Glutamatergic neuron (in vitro differentiated cells): Measurements from ENCODE around the gene PPP6R2. TPM values are rescaled to one million over a fixed set of nuclear protein-coding genes. Genes with fewer than 3 reads are reported as not detected.

ENCODE experiments used
- DNase-seq: peaks from one replicate; pipeline ENCODE4 v3.0.0; 2022
- H3K27ac Mint-ChIP-seq: one replicate; pipeline ENCODE4 v1.8.0; 2020; ENCODE audit warnings: mild to moderate bottlenecking, mixed read lengths, inconsistent platforms; ENCODE audit not compliant: unreplicated experiment
- H3K27me3 Mint-ChIP-seq: one replicate; pipeline ENCODE4 v1.8.0; 2020; ENCODE audit warnings: mild to moderate bottlenecking, moderate library complexity, mixed read lengths, inconsistent platforms; ENCODE audit not compliant: unreplicated experiment
- H3K36me3 Mint-ChIP-seq: one replicate; pipeline ENCODE4 v1.8.0; 2020; ENCODE audit warnings: mild to moderate bottlenecking, mixed read lengths, inconsistent platforms; ENCODE audit not compliant: unreplicated experiment
- H3K4me1 Mint-ChIP-seq: one replicate; pipeline ENCODE4 v1.8.0; 2020; ENCODE audit warnings: mild to moderate bottlenecking, low read depth, mixed read lengths, inconsistent platforms; ENCODE audit not compliant: unreplicated experiment
- H3K4me3 Mint-ChIP-seq: one replicate; pipeline ENCODE4 v1.8.0; 2020; ENCODE audit warnings: mild to moderate bottlenecking, mixed read lengths, inconsistent platforms; ENCODE audit not compliant: unreplicated experiment
- H3K9me3 Mint-ChIP-seq: one replicate; pipeline ENCODE4 v1.8.0; 2020; ENCODE audit warnings: mild to moderate bottlenecking, moderate library complexity, mixed read lengths, inconsistent platforms; ENCODE audit not compliant: unreplicated experiment
- total RNA-seq: library from RNA; stranded (reverse); fragmentation: NEBNext Ultra II Directional; extraction: Animal tissue kit (Norgen Biotek cat#: 25700); gene quantifications from one replicate; pipeline ENCODE4 v1.2.1, GENCODE V29; 2021; ENCODE audit not compliant: unreplicated experiment
- TF ChIP-seq, protein P1 (sequence below): fragments of 200-600 bp; sonication (generic); IDR thresholded peaks from one replicate; pipeline ENCODE4 v1.5.0; 2021; ENCODE audit not compliant: partially characterized antibody, unreplicated experiment

PPP6R2 gene
- total RNA-seq, 1 donor from 2014 or later: 122 TPM

DNA sequence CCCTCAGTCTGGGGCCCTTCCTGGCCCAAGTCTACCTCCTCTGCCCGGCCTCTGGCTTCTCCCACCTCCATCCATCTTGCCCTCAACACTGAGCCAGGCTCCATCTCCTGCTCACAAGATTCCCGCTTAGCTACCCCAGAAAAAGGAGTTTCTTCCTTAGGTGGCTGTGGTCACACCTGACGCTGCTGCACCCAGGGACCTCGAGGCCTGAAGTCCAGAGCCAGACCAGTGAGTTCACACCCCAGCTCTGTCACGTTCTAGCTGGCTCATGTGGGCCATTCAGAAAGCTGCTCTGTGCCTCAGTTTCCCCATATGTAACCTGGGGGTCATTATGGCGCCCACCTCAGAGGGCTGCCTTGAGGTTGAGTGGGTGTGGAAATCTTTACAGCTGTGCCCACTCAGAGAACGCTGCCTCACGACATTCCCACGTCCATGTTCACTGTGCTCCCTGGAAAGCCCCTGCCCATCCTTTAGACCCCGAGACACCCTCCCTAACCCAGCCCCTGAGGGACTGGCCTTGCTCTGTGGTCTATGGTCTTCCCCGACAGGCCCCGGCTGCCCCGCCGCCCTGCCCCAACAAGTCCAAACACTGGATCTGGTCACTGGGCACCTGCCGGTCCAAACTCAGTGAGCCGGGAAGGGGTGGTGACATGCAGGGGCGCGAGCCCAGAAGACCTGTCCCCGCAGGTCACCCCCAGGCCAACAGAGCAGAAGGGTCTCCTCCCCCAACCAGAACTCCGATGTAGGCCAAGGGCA lies 45.4 kb upstream of the PPP6R2 start:
- no peak overlapping the region for H3K27ac Mint-ChIP-seq
- H3K9me3 Mint-ChIP-seq: peaks cover 2% of the 10 kb centered on the region

DNA sequence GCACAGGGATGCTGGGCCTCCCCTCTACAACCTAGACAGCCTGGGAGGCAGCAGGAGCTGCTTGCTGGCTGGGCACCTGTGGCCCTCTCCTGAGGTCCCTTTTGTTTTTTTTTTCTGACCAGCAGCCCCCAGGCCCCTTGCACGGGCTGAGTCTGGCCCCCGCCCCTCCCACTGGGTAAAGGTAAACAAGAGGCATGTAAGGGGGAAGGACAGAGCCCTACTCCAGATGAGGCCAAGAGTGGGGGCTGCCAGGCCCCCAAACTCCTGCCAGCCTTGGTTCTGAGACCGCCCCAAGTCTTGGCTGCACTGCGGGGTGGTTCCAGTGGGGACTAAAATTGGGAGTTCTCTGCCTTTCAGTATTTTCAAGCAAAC lies 44.9 kb upstream of the PPP6R2 start:
- no peak overlapping the region for H3K4me3 Mint-ChIP-seq
- DNase-seq: no peak
- H3K27ac Mint-ChIP-seq: no peak overlapping the region
- H3K27me3 Mint-ChIP-seq: peaks cover 4% of the 10 kb centered on the region
- no peaks in the 10 kb centered on the region for H3K36me3 Mint-ChIP-seq
- H3K4me1 Mint-ChIP-seq: no peaks in the 10 kb centered on the region
- H3K9me3 Mint-ChIP-seq: peaks cover 4% of the 10 kb centered on the region
- TF ChIP-seq, protein P1, sequence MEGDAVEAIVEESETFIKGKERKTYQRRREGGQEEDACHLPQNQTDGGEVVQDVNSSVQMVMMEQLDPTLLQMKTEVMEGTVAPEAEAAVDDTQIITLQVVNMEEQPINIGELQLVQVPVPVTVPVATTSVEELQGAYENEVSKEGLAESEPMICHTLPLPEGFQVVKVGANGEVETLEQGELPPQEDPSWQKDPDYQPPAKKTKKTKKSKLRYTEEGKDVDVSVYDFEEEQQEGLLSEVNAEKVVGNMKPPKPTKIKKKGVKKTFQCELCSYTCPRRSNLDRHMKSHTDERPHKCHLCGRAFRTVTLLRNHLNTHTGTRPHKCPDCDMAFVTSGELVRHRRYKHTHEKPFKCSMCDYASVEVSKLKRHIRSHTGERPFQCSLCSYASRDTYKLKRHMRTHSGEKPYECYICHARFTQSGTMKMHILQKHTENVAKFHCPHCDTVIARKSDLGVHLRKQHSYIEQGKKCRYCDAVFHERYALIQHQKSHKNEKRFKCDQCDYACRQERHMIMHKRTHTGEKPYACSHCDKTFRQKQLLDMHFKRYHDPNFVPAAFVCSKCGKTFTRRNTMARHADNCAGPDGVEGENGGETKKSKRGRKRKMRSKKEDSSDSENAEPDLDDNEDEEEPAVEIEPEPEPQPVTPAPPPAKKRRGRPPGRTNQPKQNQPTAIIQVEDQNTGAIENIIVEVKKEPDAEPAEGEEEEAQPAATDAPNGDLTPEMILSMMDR: no peak

More for the DNA sequence above, 45.4 kb upstream of the PPP6R2 start:
- H3K4me3 Mint-ChIP-seq: peak overlapping the region; percentile 25
- H3K4me1 Mint-ChIP-seq: no peaks in the 10 kb centered on the region
- no peak for DNase-seq
- TF ChIP-seq, protein P1: no peak
- no peaks in the 10 kb centered on the region for H3K36me3 Mint-ChIP-seq
- H3K27me3 Mint-ChIP-seq: peaks cover 2% of the 10 kb centered on the region

DNA sequence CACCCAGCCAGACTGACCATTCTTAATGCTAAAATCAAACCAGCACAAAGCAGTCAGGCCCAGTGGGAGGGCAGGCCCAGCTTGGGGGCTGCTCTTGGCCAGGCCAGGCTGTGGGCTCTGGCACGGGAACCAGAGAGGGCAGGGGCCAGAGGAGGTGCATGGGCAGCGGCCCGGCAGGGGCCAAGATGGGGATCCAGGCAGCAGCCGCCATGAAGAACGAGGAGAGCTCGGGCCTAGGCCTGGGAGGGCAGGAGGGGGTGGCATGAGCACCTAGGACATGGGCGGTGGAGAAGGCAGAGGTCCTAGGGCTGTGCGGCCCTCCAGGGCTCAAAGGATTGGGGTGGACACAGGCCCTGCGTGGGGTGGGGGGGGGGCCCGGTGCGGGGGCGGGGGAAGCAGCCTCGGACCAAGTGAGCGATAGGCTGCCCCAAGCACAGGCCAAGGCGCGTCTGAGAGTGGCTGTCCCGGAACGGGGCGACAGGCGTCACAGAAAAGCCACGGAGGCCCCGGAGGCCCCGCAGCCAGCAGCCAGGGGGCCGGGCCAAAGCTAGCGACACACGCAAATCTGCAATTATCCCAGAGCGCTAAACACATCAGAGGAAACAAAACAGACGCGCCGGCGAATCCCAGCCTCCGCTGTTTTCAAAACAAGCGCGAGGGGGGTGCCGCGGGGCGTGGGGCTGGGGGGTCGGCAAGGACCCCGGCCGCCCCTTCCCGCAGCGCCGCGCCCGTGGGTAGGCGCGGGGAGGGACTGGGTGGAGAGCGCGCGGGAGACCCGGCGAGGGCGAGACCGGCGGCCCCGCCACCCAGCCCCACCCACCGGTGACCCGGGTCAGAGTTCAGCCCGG lies 44.0 kb upstream of the PPP6R2 start:
- H3K9me3 Mint-ChIP-seq: peaks cover 4% of the 10 kb centered on the region
- no peak overlapping the region for H3K27ac Mint-ChIP-seq
- no peak for DNase-seq
- H3K27me3 Mint-ChIP-seq: peaks cover 4% of the 10 kb centered on the region
- no peak overlapping the region for H3K4me3 Mint-ChIP-seq
- TF ChIP-seq, protein P1: no peak
- no peaks in the 10 kb centered on the region for H3K36me3 Mint-ChIP-seq
- H3K4me1 Mint-ChIP-seq: no peaks in the 10 kb centered on the region

DNA sequence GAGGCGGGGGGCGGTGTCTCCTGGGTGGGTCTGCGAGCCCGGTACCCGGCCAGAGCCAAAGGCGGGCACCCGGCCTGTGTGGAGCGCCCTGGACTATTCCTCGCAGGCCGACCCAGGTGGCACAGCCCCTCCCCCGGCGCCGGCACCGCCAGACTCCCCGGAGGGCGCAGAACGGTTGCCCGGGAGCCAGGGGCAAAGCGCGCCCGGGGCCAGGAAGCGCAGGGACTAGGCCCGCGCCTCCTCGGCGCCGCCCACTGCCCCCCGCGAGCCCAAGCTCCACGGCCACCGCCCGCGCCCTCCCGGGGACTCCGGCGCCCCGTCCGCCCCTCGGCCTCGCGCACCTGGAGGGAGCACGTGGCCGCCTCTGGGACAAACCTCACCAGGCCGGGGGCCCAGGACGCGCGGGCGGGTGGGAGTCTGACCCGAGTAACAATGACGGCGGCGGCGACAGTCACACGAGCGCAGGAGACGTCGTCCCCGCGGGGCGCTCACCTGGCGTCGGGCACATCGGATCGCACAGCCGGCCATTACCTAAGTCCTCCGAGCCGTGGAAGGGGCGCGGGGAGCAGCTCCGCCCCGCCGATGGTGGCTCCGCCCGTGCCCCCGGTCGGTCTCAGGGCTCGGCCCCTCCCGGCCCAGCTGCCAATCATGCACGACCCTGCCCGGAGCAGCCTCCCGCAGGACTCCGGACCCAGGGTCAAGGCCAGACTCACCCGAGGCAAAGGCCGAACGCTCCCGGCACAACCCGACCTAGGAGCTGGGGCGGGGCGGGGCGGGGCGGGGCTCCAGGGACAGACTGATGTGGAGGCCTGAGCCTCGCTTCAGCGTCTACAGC lies 43.1 kb upstream of the PPP6R2 start:
- Mint-ChIP-seq H3K4me3 (no peak overlapping the region), H3K27ac (no peak overlapping the region), H3K27me3 (peaks cover 4% of the 10 kb centered on the region), H3K9me3 (peaks cover 4% of the 10 kb centered on the region), H3K36me3 (no peaks in the 10 kb centered on the region), H3K4me1 (no peaks in the 10 kb centered on the region)
- TF ChIP-seq, protein P1: no peak
- DNase-seq: peak; percentile 80
